Stimulated activated CD4-positive, alpha-beta T cell treated with anti-CD3 and anti-CD28 coated beads, Interleukin-12 subunit alpha, Interleukin-12 subunit beta, amount 100 ng/mL, for 24 hours (primary cell): ENCODE measurements around the gene EXT2.

Experiments
- DNase-seq, 2 experiments: peaks; one replicate each; pipeline ENCODE4 v3.0.0-alpha.2; 2020; ENCODE audit warnings: low read depth in 2 of 2

Gene EXT2

GRCh38 chr11:44133335-44133946 is 38.0 kb downstream of the EXT2 start:
- no peak for DNase-seq

- DNase-seq = no peak
These were observed 39.1 kb downstream of the EXT2 start for GRCh38 chr11:44134625-44135024.

GRCh38 chr11:44136176-44136945 is 40.9 kb downstream of the EXT2 start:
- DNase-seq = no peak

GRCh38 chr11:44137057-44137456 is 41.6 kb downstream of the EXT2 start:
- no peak for DNase-seq

- no peak for DNase-seq
These were observed 42.8 kb downstream of the EXT2 start for GRCh38 chr11:44138286-44138685.

- no peak for DNase-seq
These were observed 43.5 kb downstream of the EXT2 start for GRCh38 chr11:44138980-44139379.

GRCh38 chr11:44139565-44140330 is 44.3 kb downstream of the EXT2 start:
- DNase-seq = no peak

- DNase-seq = no peak
These were observed 44.9 kb downstream of the EXT2 start for GRCh38 chr11:44140372-44140771.

- no peak for DNase-seq
These were observed 45.3 kb downstream of the EXT2 start for GRCh38 chr11:44140805-44141204.

- no peak for DNase-seq
These were observed 48.8 kb downstream of the EXT2 start for GRCh38 chr11:44143987-44144909.

GRCh38 chr11:44145011-44145775 is 49.7 kb downstream of the EXT2 start:
- no peak for DNase-seq

- no peak for DNase-seq
These were observed 51.5 kb downstream of the EXT2 start for GRCh38 chr11:44146931-44147330.

- no peak for DNase-seq
These were observed 52.3 kb downstream of the EXT2 start for GRCh38 chr11:44147751-44148150.

- DNase-seq = no peak
These were observed 54.2 kb downstream of the EXT2 start for GRCh38 chr11:44149651-44150050.

GRCh38 chr11:44150401-44150800 is 54.9 kb downstream of the EXT2 start:
- DNase-seq = no peak

GRCh38 chr11:44157019-44157418 is 61.5 kb downstream of the EXT2 start:
- no peak for DNase-seq

- no peak for DNase-seq
These were observed 62.9 kb downstream of the EXT2 start for GRCh38 chr11:44158384-44158783.

- no peak for DNase-seq
These were observed 64.6 kb downstream of the EXT2 start for GRCh38 chr11:44159848-44160721.

GRCh38 chr11:44162004-44162403 is 66.5 kb downstream of the EXT2 start:
- DNase-seq = no peak

GRCh38 chr11:44162662-44163061 is 67.2 kb downstream of the EXT2 start:
- DNase-seq = no peak
